Upper lobe of left lung (tissue), 6 donors: ENCODE measurements around the gene AZU1. TPM values are rescaled to one million over a fixed set of nuclear protein-coding genes. Genes with fewer than 3 reads are reported as not detected.

Experiments
- ATAC-seq, 2 donors: fragments of 200-7000 bp; cut with Tn5 transposase; one replicate each; pipeline ENCODE4 v1.9.1; 2022; ENCODE audit warnings: mild to moderate bottlenecking in 2 of 2, moderate library complexity in 2 of 2; ENCODE audit not compliant: low FRiP score in 2 of 2
- DNase-seq, 2 donors: peaks; one replicate each; pipeline ENCODE4 v3.0.0-alpha.2; 2019 to 2020
- H3K27ac ChIP-seq, 4 donors: fragments of 200-600 bp; sonication (generic); one replicate each; pipeline ENCODE4 v1.5.1; 2016 to 2019
- H3K27me3 ChIP-seq, 4 donors: fragments of 200-600 bp; sonication (generic); one replicate each; pipeline ENCODE4 v1.5.1; 2017 to 2019
- H3K36me3 ChIP-seq, 4 donors: fragments of 200-600 bp; sonication (generic); one replicate each; pipeline ENCODE4 v1.5.1; 2016 to 2019
- H3K4me1 ChIP-seq, 4 donors: fragments of 200-600 bp; sonication (generic); one replicate each; pipeline ENCODE4 v1.5.1; 2018 to 2019
- H3K4me3 ChIP-seq, 4 donors: fragments of 200-600 bp; sonication (generic); one replicate each; pipeline ENCODE4 v1.5.1; 2017 to 2019; ENCODE audit warnings: mild to moderate bottlenecking in 2 of 4, moderate library complexity in 1 of 4
- H3K9me3 ChIP-seq, 4 donors: fragments of 200-600 bp; sonication (generic); one replicate each; pipeline ENCODE4 v1.5.1; 2018 to 2019
- EP300 ChIP-seq, 4 donors: sonication (generic); formaldehyde crosslinking; IDR thresholded peaks; one replicate each; pipeline ENCODE4 v1.5.1; 2017; ENCODE audit warnings: antibody characterized with exemption in 4 of 4, control low read depth in 2 of 4
- POLR2A ChIP-seq, 4 donors: fragments of 450-650 bp; IDR thresholded peaks; one replicate each; pipeline ENCODE4 v1.5.1; 2016 to 2017; ENCODE audit warnings: antibody characterized with exemption in 4 of 4, mild to moderate bottlenecking in 2 of 4
- POLR2AphosphoS5 ChIP-seq, 2 donors: sonication (generic); formaldehyde crosslinking; IDR thresholded peaks; one replicate each; pipeline ENCODE4 v1.5.1; 2017; ENCODE audit warnings: antibody characterized with exemption in 2 of 2
- WGBS, 2 donors: methylation state at CpG; one replicate each; pipeline ENCODE4 v1.1.5; 2017 to 2018; 5-methylcytosine and 5-hydroxymethylcytosine counted together
- total RNA-seq, 6 donors: library from RNA; depleted of rRNA in 4 of 6; stranded (reverse); fragments of >200 nt in 4 of 6; gene quantifications; one replicate each; pipeline versions ENCODE4 v1.1.0 to v1.2.1, GENCODE V29; 2016 to 2021
- TF ChIP-seq, protein P1 (sequence below), 6 experiments: fragments of 450-650 bp in 4 of 6; fragments of 200-600 bp in 2 of 6; sonication (generic) in 2 of 6; IDR thresholded peaks; one replicate each; pipeline ENCODE4 v1.5.1; 2016 to 2019; ENCODE audit warnings: antibody characterized with exemption in 6 of 6
- donor health status: DM: no; HTN: no; CAD: no; lungs with moderate emphysema.
- donor health status: DM: no; HTN: yes; CAD: no; lungs with severe emphysema.

Gene AZU1
- total RNA-seq, 6 donors from 2014 or later = 2.0 to 13.6 (median 5.3) TPM

DNA sequence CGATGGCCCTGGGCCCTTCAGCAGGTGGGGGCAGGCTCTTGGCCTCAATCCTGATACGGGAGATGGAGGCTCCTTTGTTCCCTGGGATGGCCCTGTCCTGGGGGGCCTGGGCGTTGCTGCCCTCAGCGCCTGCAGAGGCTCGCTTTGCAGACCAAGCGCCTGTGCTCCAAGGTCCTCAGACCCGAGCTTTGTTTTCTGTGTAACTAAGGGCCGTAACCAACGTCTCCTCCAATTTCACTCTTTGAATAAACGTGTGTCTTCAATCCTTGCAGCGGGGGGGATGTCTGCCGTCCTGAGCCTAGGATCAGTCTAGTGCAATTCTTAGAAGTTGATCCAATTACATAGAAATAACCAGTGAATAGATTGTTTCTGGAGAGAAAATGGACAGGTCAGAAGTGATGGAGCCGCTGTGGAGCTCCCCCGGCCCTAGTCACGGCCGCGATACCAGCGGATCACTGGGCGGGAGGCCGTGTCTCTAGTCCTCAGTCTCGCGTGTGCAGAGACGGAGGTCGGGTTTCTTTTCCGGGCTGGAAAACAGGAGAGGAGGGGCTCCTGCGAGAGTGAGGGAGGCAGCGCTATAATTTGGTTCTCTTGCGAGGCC is 25.0 kb upstream of the AZU1 start:
- H3K4me1 ChIP-seq = peaks cover 47 to 68% (median 56%) of the 10 kb centered on the region in 4 donors
- no peak for DNase-seq
- no peaks in the 10 kb centered on the region for H3K27me3 ChIP-seq
- H3K4me3 ChIP-seq = peak overlapping the region in 1 of 4 donors; percentile 88
- H3K36me3 ChIP-seq = peaks cover 41 to 89% (median 62%) of the 10 kb centered on the region in 4 donors
- peak overlapping the region; percentile 39 to 100 (median 97) for H3K27ac ChIP-seq
- 37 to 55% methylated on average over 25 to 28 of the region's 28 CpGs for WGBS, 2 donors
- ATAC-seq = no peak
- no peaks in the 10 kb centered on the region for H3K9me3 ChIP-seq
- TF ChIP-seq EP300 (IDR thresholded peaks at IDR 0.05) (no peak), POLR2AphosphoS5 (IDR thresholded peaks at IDR 0.05) (no peak), POLR2A (IDR thresholded peaks at IDR 0.05) (no peak)
- TF ChIP-seq, protein P1, sequence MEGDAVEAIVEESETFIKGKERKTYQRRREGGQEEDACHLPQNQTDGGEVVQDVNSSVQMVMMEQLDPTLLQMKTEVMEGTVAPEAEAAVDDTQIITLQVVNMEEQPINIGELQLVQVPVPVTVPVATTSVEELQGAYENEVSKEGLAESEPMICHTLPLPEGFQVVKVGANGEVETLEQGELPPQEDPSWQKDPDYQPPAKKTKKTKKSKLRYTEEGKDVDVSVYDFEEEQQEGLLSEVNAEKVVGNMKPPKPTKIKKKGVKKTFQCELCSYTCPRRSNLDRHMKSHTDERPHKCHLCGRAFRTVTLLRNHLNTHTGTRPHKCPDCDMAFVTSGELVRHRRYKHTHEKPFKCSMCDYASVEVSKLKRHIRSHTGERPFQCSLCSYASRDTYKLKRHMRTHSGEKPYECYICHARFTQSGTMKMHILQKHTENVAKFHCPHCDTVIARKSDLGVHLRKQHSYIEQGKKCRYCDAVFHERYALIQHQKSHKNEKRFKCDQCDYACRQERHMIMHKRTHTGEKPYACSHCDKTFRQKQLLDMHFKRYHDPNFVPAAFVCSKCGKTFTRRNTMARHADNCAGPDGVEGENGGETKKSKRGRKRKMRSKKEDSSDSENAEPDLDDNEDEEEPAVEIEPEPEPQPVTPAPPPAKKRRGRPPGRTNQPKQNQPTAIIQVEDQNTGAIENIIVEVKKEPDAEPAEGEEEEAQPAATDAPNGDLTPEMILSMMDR (IDR thresholded peaks at IDR 0.05) = no peak

DNA sequence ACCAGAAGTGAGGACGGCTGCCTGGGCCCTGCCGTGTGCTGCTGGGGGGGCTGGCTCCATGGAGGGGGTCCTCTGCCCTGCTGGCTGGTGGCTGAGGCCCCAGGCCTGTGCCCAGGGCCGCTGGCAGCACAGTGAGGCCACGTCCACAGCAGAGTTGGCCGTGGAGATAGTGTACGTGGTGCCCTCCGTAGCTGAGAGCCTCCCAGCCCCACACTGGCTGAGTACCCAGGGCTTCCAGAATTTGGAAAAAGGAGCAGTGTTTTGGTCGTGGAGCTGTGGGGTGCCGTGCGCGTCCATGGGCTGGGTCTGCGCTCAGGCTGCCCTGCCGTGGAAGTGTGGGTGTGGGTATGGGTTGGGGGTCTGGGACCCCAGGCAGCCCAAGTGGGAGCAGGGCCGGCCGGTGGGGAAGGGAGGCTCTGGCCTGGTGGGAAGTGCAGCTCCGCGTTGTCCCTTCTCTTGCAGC is 24.5 kb upstream of the AZU1 start:
- TF ChIP-seq EP300 (IDR thresholded peaks at IDR 0.05) = no peak
- TF ChIP-seq, protein P1 (IDR thresholded peaks at IDR 0.05) = no peak
- no peak for TF ChIP-seq POLR2AphosphoS5 (IDR thresholded peaks at IDR 0.05)
- TF ChIP-seq POLR2A (IDR thresholded peaks at IDR 0.05) = no peak
- WGBS, 2 donors = 81 to 86% methylated on average over 15 of the region's 17 CpGs
- Histone ChIP-seq H3K4me3 (peak overlapping the region in 1 of 4 donors; percentile 88), H3K4me1 (peaks cover 47 to 70% (median 55%) of the 10 kb centered on the region in 4 donors), H3K27me3 (no peaks in the 10 kb centered on the region), H3K36me3 (peaks cover 46 to 95% (median 67%) of the 10 kb centered on the region in 4 donors), H3K27ac (peak overlapping the region in 3 of 4 donors; percentile 39 to 100 (median 95)), H3K9me3 (no peaks in the 10 kb centered on the region)
- DNase-seq = peak in 1 of 2 donors; percentile 76
- no peak for ATAC-seq

DNA sequence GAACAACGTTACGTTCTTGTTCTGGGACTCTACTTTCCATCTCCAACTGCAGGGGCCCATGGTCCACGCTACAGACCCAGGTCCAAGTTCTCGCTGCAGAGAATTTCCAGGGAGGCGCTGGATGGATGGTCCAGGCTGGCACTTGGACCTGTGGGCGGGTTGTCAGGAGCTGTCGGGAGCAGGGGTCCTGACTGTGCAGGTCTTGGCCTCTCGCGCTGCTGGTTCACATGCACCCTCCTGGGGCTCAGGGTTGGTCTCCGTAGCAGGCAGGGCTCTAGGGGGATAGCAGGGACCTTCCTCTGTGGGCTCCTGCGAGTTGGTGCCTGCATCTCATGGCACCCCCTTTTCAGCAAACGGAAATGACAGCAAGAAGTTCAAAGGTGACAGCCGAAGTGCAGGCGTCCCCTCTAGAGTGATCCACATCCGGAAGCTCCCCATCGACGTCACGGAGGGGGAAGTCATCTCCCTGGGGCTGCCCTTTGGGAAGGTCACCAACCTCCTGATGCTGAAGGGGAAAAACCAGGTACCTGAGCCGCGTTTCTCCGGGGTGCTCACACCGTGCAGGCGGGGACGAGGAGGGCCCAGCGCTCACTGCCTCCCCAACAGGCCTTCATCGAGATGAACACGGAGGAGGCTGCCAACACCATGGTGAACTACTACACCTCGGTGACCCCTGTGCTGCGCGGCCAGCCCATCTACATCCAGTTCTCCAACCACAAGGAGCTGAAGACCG is 23.8 kb upstream of the AZU1 start:
- DNase-seq (no peak), ATAC-seq (no peak)
- Histone ChIP-seq H3K4me1 (peaks cover 45 to 63% (median 49%) of the 10 kb centered on the region in 4 donors), H3K27ac (no peak overlapping the region), H3K4me3 (no peak overlapping the region), H3K9me3 (no peaks in the 10 kb centered on the region), H3K27me3 (no peaks in the 10 kb centered on the region), H3K36me3 (peaks cover 53 to 96% (median 74%) of the 10 kb centered on the region in 4 donors)
- 84 to 85% methylated on average over 16 to 30 of the region's 31 CpGs for WGBS, 2 donors
- TF ChIP-seq EP300 (IDR thresholded peaks at IDR 0.05) (no peak), POLR2AphosphoS5 (IDR thresholded peaks at IDR 0.05) (no peak), POLR2A (IDR thresholded peaks at IDR 0.05) (no peak)
- TF ChIP-seq, protein P1 (IDR thresholded peaks at IDR 0.05) = no peak

DNA sequence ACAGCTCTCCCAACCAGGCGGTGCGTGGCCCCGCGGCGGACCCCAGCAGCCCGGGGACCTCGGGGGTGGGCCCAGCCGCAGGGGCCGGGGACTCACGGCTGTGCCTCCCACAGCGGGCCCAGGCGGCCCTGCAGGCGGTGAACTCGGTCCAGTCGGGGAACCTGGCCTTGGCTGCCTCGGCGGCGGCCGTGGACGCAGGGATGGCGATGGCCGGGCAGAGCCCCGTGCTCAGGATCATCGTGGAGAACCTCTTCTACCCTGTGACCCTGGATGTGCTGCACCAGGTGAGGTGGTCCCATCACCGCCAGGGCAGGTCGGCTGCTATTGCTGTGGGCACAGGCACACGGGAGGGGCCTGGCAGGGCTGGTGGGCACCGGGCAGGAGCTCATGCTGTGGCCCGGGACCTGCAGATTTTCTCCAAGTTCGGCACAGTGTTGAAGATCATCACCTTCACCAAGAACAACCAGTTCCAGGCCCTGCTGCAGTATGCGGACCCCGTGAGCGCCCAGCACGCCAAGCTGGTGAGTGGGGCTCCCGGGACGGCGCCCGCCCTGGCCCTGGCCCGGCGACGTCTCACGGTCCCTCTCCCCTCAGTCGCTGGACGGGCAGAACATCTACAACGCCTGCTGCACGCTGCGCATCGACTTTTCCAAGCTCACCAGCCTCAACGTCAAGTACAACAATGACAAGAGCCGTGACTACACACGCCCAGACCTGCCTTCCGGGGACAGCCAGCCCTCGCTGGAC is 23.0 kb upstream of the AZU1 start:
- peak in 1 of 2 donors; percentile 81 for DNase-seq
- 93 to 100% methylated on average over 9 to 35 of the region's 53 CpGs for WGBS, 2 donors

More for the DNA sequence above, 23.0 kb upstream of the AZU1 start:
- Histone ChIP-seq H3K36me3 (peaks cover 61 to 97% (median 80%) of the 10 kb centered on the region in 4 donors), H3K4me3 (no peak overlapping the region), H3K27me3 (no peaks in the 10 kb centered on the region), H3K4me1 (peaks cover 38 to 55% (median 42%) of the 10 kb centered on the region in 4 donors), H3K9me3 (no peaks in the 10 kb centered on the region), H3K27ac (no peak overlapping the region)
- TF ChIP-seq POLR2AphosphoS5 (IDR thresholded peaks at IDR 0.05) (no peak), POLR2A (IDR thresholded peaks at IDR 0.05) (no peak), EP300 (IDR thresholded peaks at IDR 0.05) (no peak)
- TF ChIP-seq, protein P1 (IDR thresholded peaks at IDR 0.05) = no peak
- ATAC-seq = no peak
